ENCODE measurements around the gene CST7. TPM values are rescaled to one million over a fixed set of nuclear protein-coding genes. Genes with fewer than 3 reads are reported as not detected.

Gene CST7
- polyA plus RNA-seq, 1 of the 3 experiments (the other 2 are of a cell fraction): 0.07 TPM

DNA sequence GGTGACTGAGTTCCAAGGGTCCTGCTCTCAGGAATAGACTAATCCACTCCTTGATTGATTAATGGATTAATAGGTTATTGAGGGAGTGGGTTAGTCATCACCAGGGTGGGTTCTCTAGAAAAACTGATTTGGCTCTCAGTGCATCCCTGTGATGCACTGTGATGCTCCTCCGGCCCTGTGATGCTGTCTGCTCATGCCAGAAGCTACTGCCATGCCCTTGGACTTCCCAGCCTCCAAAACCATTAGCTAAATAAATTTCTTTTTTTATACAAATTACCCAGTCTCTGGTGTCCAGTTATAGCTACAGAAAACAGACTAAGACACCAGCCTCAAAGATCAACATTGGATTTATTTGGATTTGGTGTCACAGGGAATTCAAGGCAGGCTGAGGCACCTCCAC is 40.4 kb upstream of the CST7 start:
- H3K4me2 ChIP-seq: no peak overlapping the region
- no peaks in the 10 kb centered on the region for H3K9me3 ChIP-seq
- no peak overlapping the region for H3K4me3 ChIP-seq (ENCODE audit: low read depth in 2 of 2, low read length in 1 of 2)
- no peaks in the 10 kb centered on the region for H4K20me1 ChIP-seq (ENCODE audit: insufficient read depth)
- H3K36me3 ChIP-seq (replicated peaks in 1 of 2; ENCODE audit: control insufficient read depth in 1 of 2, insufficient read depth in 2 of 2, low read length in 1 of 2): no peaks in the 10 kb centered on the region
- no peak overlapping the region for H2AFZ ChIP-seq (ENCODE audit: low read depth)
- H3F3A ChIP-seq (replicated peaks; ENCODE audit: insufficient read depth): no peaks in the 10 kb centered on the region
- TF ChIP-seq TEAD4 (IDR thresholded peaks at IDR 0.05; ENCODE audit: borderline replicate concordance, insufficient read depth): no peak
- H3K9ac ChIP-seq: no peak overlapping the region
- H3K4me1 ChIP-seq (ENCODE audit: control insufficient read depth in 1 of 2, insufficient read depth in 2 of 2, low read depth in 1 of 2, low read length in 1 of 2): no peaks in the 10 kb centered on the region
- no peaks in the 10 kb centered on the region for H3K27me3 ChIP-seq (ENCODE audit: insufficient read depth)
- H3K79me2 ChIP-seq (ENCODE audit: insufficient read depth): no peaks in the 10 kb centered on the region
- H3K9me2 ChIP-seq: no peaks in the 10 kb centered on the region
- ChIA-PET POLR2A (no interaction called here), CTCF (interaction anchor here (0.9 to 1.6 kb wide), 2 partner anchors 9 to 971 kb away, joined by 3 to 6 read pairs; no protein-coding TSS in a partner anchor)
- WGBS (ENCODE audit: low lambda C conversion rate): 0% methylated on average over 1 of the region's 1 CpG
- DNase-seq: no peak
- H3K27ac ChIP-seq (ENCODE audit: low read depth in 2 of 2, low read length in 1 of 2): no peak overlapping the region

- Histone ChIP-seq H3K36me3 (replicated peaks in 1 of 2; ENCODE audit: control insufficient read depth in 1 of 2, insufficient read depth in 2 of 2, low read length in 1 of 2) (no peaks in the 10 kb centered on the region), H3K79me2 (ENCODE audit: insufficient read depth) (no peaks in the 10 kb centered on the region), H3K27ac (ENCODE audit: low read depth in 2 of 2, low read length in 1 of 2) (no peak overlapping the region), H3K4me1 (ENCODE audit: control insufficient read depth in 1 of 2, insufficient read depth in 2 of 2, low read depth in 1 of 2, low read length in 1 of 2) (no peaks in the 10 kb centered on the region), H4K20me1 (ENCODE audit: insufficient read depth) (no peaks in the 10 kb centered on the region), H2AFZ (ENCODE audit: low read depth) (no peak overlapping the region), H3K9me3 (no peaks in the 10 kb centered on the region), H3K9ac (no peak overlapping the region), H3K4me3 (ENCODE audit: low read depth in 2 of 2, low read length in 1 of 2) (no peak overlapping the region), H3F3A (replicated peaks; ENCODE audit: insufficient read depth) (no peaks in the 10 kb centered on the region), H3K9me2 (no peaks in the 10 kb centered on the region), H3K4me2 (no peak overlapping the region), H3K27me3 (ENCODE audit: insufficient read depth) (no peaks in the 10 kb centered on the region)
- no peak for TF ChIP-seq GATA2 (CRISPR knock-in tag; IDR thresholded peaks at IDR 0.05)
- no peak for TF ChIP-seq TCF12 (IDR thresholded peaks at IDR 0.05)
- TF ChIP-seq POLR2AphosphoS5 (IDR thresholded peaks at IDR 0.05; ENCODE audit: low read depth, low read length): no peak
- TF ChIP-seq CHD2 (IDR thresholded peaks at IDR 0.05; ENCODE audit: low read length, partially characterized antibody): no peak
- TF ChIP-seq EZH2phosphoT487 (IDR thresholded peaks at IDR 0.05; ENCODE audit: borderline replicate concordance, low read depth): no peak
- TF ChIP-seq JUND (IDR thresholded peaks at IDR 0.05): no peak
- TF ChIP-seq YY1 (IDR thresholded peaks at IDR 0.05; ENCODE audit: low read depth): no peak
- TF ChIP-seq FOSL2 (IDR thresholded peaks at IDR 0.05; ENCODE audit: borderline replicate concordance, low read depth): no peak
- TF ChIP-seq SIN3A (IDR thresholded peaks at IDR 0.05; ENCODE audit: borderline replicate concordance, low read depth, low read length): no peak
- TF ChIP-seq ELF1 (IDR thresholded peaks at IDR 0.05): no peak
- no peak for TF ChIP-seq USF2 (IDR thresholded peaks at IDR 0.05; ENCODE audit: borderline replicate concordance, low read depth, low read length)
- no peak for TF ChIP-seq MEF2A (IDR thresholded peaks at IDR 0.05; ENCODE audit: borderline replicate concordance, low read depth)
- no peak for TF ChIP-seq USF1 (IDR thresholded peaks at IDR 0.05; ENCODE audit: borderline replicate concordance, low read depth)
- TF ChIP-seq NRF1 (IDR thresholded peaks at IDR 0.05; ENCODE audit: low read depth, low read length): no peak
- TF ChIP-seq, protein P1, sequence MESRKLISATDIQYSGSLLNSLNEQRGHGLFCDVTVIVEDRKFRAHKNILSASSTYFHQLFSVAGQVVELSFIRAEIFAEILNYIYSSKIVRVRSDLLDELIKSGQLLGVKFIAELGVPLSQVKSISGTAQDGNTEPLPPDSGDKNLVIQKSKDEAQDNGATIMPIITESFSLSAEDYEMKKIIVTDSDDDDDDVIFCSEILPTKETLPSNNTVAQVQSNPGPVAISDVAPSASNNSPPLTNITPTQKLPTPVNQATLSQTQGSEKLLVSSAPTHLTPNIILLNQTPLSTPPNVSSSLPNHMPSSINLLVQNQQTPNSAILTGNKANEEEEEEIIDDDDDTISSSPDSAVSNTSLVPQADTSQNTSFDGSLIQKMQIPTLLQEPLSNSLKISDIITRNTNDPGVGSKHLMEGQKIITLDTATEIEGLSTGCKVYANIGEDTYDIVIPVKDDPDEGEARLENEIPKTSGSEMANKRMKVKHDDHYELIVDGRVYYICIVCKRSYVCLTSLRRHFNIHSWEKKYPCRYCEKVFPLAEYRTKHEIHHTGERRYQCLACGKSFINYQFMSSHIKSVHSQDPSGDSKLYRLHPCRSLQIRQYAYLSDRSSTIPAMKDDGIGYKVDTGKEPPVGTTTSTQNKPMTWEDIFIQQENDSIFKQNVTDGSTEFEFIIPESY (IDR thresholded peaks at IDR 0.05; ENCODE audit: borderline replicate concordance, low read depth): no peak
- no peak for TF ChIP-seq FOXJ3 (CRISPR knock-in tag; IDR thresholded peaks at IDR 0.05)
- WGBS (ENCODE audit: low lambda C conversion rate): 45% methylated on average over 6 of the region's 9 CpGs
- CTCF ChIA-PET: interaction anchor here (0.9 to 1.6 kb wide), 2 partner anchors 9 to 972 kb away, joined by 3 to 6 read pairs; no protein-coding TSS in a partner anchor
- peak; percentile 4 for DNase-seq
- POLR2A ChIA-PET: no interaction called here
These were observed 39.8 kb upstream of the CST7 start for GRCh38 chr20:24909086-24909780.

All from SK-N-SH (cell line).